HG03378 (cell line): Measurements from ENCODE around the gene LIPF.
"Not testable (repeated sequence)": the region's sequence is repeated elsewhere in the genome, so short reads cannot be mapped to it uniquely, and the experiment has no call there.

Source experiments
- ATAC-seq: cut with Tn5 transposase; IDR thresholded peaks from one replicate; pipeline ENCODE4 v1.9.1; 2021; ENCODE audit warnings: mild to moderate bottlenecking, moderate library complexity; ENCODE audit not compliant: unreplicated experiment

The LIPF gene

GRCh38 chr10:88672041-88672440 lies 7.8 kb downstream of the LIPF start:
- no peak for ATAC-seq

DNA sequence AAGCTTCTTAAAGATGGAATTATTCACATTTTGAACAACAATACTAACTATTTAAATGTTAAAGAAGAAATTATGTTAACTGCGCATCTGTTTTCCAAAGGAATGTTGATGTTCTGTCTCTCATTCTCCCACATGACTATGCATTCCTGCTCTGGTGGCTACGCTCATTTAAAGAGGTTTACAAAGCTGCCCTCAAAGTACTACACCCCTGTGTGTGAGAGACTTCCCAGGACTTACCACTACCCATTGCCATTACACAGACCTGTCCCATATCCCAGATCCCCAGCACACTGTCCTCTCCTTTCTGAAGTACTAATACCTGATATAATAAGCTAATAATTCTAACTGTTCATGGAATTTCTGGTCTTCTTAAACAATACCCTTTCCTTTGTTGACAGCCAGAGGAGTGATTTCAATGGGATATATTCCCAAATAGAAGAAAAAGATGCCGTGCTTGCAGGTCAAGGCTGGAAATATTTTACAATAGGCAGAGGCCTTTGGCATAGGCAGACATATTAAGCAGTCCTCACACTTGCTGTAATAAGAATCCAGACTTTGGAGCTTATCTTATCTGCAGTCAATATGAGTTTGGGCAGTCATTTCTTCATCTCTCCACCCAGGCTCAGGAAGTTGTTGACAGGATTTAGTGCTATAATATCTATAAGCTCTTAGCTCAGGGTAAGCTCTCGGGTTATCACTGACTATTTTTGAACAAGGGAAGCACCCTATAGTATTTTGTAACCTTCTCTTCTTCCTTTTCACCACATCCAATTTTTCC lies 12.2 kb downstream of the LIPF start:
- ATAC-seq = no peak

DNA sequence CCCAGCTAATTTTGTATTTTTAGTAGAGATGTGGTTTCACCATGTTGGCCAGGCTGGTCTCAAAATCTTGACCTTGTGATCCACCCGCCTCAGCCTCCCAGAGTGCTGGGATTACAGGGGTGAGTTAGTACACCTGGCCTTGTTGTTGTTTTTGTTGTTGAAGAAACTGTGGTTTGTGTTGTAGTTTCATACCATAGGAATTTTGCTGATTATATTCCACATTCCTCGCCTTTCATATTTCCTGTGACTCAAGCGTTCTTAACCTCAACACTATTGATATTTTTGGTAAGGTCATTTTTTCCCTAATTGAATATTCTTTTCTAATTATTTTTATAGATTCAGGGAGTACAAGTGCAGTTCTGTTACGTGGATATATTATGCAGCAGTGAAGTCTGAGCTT lies 16.7 kb downstream of the LIPF start:
- no peak for ATAC-seq

DNA sequence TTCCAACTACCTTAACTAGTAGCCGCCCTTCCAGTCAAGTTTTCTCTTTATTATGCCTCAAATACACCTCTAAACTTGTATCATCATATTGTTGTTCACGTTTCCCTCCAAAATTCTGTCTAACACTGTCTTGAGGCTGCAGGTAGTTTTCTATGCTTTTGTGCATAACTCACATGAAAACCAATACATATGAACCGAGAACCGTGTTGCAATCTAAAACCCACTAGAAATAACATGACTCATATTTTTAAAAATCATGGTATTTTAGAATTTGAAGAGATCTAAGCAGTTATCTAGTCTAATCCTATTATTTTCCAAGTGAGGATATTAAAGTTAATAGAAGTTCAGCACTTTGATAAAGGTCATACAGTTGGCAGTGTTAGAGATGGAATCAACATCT lies 18.2 kb downstream of the LIPF start:
- ATAC-seq = no peak

DNA sequence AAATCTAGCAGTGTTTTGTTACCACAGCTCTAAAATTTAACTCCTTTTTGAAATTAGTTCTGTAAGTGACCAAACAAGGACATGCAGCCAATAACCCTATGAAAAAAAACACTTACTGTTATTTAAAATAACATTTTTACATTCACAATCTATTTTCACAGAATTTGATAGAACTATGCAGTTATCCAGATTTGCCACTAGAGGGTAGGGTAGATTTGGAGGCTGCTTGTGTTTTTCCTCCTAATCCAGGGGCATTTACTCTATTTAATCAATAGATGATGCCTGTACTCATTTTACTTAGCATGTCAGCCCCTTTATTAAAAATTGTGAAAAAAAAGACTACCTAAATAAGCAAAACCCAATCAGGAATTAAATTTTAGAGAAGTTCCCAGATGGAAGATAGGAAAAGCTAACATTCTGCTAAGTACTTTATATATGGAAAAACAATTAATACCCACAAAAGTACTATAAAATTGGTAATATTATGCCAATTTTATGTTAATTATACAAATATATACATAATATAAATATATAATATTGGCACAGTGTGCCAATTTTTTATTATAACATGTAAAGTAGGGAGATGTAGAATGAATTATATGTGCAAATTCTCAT lies 23.7 kb downstream of the LIPF start:
- ATAC-seq = no peak

- ATAC-seq = no peak
Measured at GRCh38 chr10:88689366-88689765, 25.1 kb downstream of the LIPF start.

GRCh38 chr10:88693392-88694020 lies 29.3 kb downstream of the LIPF start:
- ATAC-seq = no peak

DNA sequence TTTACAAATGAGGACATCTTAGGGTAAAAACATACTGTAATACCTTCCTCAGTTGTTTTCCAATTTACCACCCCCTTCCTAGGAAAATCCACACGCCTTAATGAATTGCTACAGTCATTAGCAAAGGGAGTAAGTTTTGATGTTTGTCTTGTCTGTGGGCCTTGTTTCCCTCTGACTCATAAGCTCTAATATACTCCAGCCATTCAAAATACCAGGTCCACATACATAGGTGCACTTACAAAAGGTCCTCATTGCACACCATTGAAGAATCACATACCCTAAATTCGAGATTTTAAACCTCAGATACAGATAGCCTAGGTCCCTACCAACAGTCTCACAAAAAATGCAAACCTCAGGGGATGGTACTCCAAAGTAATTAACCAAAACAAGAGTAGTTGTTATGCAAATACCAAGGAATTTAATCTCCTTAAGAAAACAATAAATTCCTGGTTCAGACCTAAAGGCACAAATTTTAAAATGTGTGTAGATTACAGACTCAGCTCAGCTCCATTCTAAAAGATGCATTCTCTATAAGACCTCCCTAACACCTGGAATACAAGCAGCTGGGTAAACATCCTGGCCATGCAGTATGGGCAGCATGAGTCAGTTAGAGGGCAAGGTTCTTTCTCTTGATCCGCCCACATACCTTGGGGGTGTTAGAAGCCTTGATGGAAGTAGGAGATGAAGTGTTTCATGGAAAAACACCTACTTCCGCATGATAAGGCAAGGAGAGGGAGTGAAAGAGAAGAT lies 38.8 kb downstream of the LIPF start:
- no peak for ATAC-seq

DNA sequence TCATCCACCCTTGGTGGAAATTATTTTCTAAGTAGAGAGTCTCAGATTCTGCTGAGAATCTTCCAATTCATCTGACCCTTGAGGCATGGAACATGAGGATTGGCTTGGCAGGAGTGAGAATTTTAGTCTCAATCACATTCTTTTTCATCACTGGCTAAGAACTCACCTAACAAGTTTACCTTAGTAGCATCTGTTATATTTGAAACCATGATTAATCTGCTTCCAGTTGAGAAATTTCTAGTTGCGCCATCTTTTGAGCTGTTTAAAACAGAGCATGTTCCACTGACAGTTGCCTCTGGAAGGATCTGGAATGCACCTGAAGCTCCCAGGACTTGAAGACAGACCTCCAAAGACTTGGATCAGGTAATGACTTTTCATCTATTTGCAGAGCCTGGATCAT lies 41.7 kb downstream of the LIPF start, which contains the start of gene LIPK:
LIPK (plus strand) TSS at position 292 of the 400 bp plus-strand sequence. CDS start 18,295 bp downstream, outside the sequence.
- ATAC-seq = no peak

DNA sequence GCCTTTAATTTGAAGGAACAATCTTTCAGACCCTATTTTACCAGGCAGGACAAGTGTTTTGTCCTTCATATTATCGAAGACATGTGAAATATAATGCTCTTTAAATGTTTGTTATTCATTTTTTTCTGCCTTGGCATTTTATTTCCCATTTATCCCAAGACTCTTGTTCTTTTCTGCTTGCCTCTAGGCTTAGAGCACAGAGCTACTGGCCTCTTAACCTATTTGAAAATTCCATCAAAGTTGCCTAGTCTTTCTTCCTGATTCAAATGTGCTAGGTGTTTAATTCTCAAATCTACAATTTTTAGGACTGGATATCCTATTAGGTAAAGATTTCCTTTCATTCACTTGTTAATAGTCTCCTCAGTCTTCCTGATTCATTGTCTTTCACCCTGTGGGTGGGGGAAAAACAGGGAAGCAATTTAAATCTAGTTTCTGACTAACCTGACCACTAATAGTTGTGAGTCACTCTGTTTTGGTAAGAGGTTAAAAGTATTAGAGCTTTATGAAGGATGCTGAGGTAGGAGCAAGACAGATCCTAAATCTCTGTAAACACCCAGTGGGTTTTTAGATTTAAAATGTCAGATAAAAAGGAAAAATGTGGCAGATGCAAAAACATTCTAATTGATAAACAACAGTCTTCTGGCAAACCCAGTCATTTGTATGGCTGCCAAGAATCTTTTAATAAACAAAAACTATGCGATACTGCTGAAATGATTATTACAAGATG lies 43.4 kb downstream of the LIPF start:
- no peak for ATAC-seq

DNA sequence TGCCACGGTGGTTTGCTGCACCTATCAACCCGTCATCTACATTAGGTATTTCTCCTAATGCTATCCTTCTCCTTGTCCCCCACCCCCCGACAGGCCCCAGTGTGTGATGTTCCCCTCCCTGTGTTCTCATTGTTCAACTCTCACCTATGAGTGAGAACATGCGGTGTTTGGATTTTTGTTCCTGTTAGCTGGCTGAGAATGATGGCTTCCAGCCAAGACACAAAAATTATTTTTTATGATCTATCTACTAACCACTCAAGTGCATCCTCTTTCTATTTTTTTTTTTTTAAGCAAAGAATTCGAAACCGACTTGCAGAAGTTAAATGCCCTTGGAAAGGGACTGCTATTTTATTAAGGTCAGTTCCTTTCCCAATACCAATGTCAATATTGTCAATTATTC lies 45.1 kb downstream of the LIPF start:
- ATAC-seq = not testable (repeated sequence)

GRCh38 chr10:88715517-88715916 lies 51.3 kb downstream of the LIPF start:
- no peak for ATAC-seq

DNA sequence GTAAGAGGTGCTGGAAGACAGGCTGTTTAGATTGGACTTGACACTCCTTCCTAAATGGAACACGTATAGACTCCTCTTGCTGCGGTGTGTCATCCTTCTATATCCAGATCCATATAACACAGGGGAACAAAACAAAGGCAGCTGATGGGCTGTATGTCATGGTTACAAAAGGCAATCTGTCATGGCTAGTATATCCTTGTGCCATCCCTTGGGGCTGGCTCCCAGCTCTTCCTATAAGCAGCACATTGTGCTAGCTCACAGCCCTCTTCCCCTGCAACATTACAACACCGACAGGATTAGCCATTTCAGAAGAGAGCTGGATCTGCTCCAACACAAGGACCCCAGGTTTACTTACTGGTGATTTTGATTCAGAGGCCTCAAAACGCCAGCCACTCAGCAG lies 57.1 kb downstream of the LIPF start:
- ATAC-seq = no peak

- ATAC-seq = no peak
Measured at GRCh38 chr10:88725798-88726197, 61.6 kb downstream of the LIPF start.

GRCh38 chr10:88728107-88728763 lies 64.0 kb downstream of the LIPF start:
- no peak for ATAC-seq
